ENCODE data around the gene MFAP2. TPM values are rescaled to one million over a fixed set of nuclear protein-coding genes. Genes with fewer than 3 reads are reported as not detected.
A peak's percentile ranks its signal among the peaks of the same experiment; 100 is the strongest.
"Not testable (repeated sequence)": the region's sequence is repeated elsewhere in the genome, so short reads cannot be mapped to it uniquely, and the experiment has no call there.

Gene MFAP2
- total RNA-seq, 2 donors from 2014 or later = 120 to 170 TPM

- Mint-ChIP-seq H3K4me3 (no peak overlapping the region), H3K36me3 (ENCODE audit: low read depth) (peaks cover 40% of the 10 kb centered on the region), H3K27ac (no peak overlapping the region), H3K4me1 (peaks cover 4% of the 10 kb centered on the region), H3K27me3 (ENCODE audit: insufficient read depth) (no peaks in the 10 kb centered on the region), H3K9me3 (no peaks in the 10 kb centered on the region)
- no peak overlapping the region for H3K4me3 ChIP-seq (ENCODE audit: low read length)
- 96 to 97% methylated on average over 15 to 22 of the region's 22 CpGs for WGBS, 2 experiments (ENCODE audit: insufficient coverage in 1 of 2, insufficient read length in 1 of 2)
- no peaks in the 10 kb centered on the region for H3K27me3 ChIP-seq (ENCODE audit: control insufficient read depth, insufficient read depth, low read length, poor library complexity, severe bottlenecking)
- no peaks in the 10 kb centered on the region for H3K9me3 ChIP-seq (ENCODE audit: control insufficient read depth, low read length)
- H3K4me1 ChIP-seq (ENCODE audit: control insufficient read depth, insufficient read depth, low read length) = no peaks in the 10 kb centered on the region
- DNase-seq = no peak
- TF ChIP-seq, protein P1, sequence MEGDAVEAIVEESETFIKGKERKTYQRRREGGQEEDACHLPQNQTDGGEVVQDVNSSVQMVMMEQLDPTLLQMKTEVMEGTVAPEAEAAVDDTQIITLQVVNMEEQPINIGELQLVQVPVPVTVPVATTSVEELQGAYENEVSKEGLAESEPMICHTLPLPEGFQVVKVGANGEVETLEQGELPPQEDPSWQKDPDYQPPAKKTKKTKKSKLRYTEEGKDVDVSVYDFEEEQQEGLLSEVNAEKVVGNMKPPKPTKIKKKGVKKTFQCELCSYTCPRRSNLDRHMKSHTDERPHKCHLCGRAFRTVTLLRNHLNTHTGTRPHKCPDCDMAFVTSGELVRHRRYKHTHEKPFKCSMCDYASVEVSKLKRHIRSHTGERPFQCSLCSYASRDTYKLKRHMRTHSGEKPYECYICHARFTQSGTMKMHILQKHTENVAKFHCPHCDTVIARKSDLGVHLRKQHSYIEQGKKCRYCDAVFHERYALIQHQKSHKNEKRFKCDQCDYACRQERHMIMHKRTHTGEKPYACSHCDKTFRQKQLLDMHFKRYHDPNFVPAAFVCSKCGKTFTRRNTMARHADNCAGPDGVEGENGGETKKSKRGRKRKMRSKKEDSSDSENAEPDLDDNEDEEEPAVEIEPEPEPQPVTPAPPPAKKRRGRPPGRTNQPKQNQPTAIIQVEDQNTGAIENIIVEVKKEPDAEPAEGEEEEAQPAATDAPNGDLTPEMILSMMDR (conservative IDR thresholded peaks at IDR 0.05) = no peak
- peaks cover 12% of the 10 kb centered on the region for H3K36me3 ChIP-seq (ENCODE audit: control insufficient read depth, insufficient read depth, low read length)
- no peak overlapping the region for H3K9ac ChIP-seq (ENCODE audit: extremely low read depth, low read length, poor library complexity, severe bottlenecking)
- H3K27ac ChIP-seq (ENCODE audit: low read depth, low read length) = no peak overlapping the region
Observed at GRCh38 chr1:16966282-16966681, 14.1 kb downstream of the MFAP2 start.

- Histone ChIP-seq H3K9ac (ENCODE audit: extremely low read depth, low read length, poor library complexity, severe bottlenecking) (no peak overlapping the region), H3K36me3 (ENCODE audit: control insufficient read depth, insufficient read depth, low read length) (peaks cover 12% of the 10 kb centered on the region), H3K27ac (ENCODE audit: low read depth, low read length) (no peak overlapping the region), H3K4me3 (ENCODE audit: low read length) (no peak overlapping the region), H3K4me1 (ENCODE audit: control insufficient read depth, insufficient read depth, low read length) (no peaks in the 10 kb centered on the region), H3K27me3 (ENCODE audit: control insufficient read depth, insufficient read depth, low read length, poor library complexity, severe bottlenecking) (no peaks in the 10 kb centered on the region), H3K9me3 (ENCODE audit: control insufficient read depth, low read length) (no peaks in the 10 kb centered on the region)
- 88 to 96% methylated on average over 3 to 13 of the region's 13 CpGs for WGBS, 2 experiments (ENCODE audit: insufficient coverage in 1 of 2, insufficient read length in 1 of 2)
- DNase-seq = no peak
- peaks cover 4% of the 10 kb centered on the region for H3K4me1 Mint-ChIP-seq
- no peaks in the 10 kb centered on the region for H3K27me3 Mint-ChIP-seq (ENCODE audit: insufficient read depth)
- no peaks in the 10 kb centered on the region for H3K9me3 Mint-ChIP-seq
- H3K27ac Mint-ChIP-seq = peak overlapping the region; percentile 66
- H3K36me3 Mint-ChIP-seq (ENCODE audit: low read depth) = peaks cover 37% of the 10 kb centered on the region
- no peak overlapping the region for H3K4me3 Mint-ChIP-seq
- TF ChIP-seq, protein P1 (conservative IDR thresholded peaks at IDR 0.05) = no peak
Observed at GRCh38 chr1:16965486-16966067, 14.8 kb downstream of the MFAP2 start.

DNA sequence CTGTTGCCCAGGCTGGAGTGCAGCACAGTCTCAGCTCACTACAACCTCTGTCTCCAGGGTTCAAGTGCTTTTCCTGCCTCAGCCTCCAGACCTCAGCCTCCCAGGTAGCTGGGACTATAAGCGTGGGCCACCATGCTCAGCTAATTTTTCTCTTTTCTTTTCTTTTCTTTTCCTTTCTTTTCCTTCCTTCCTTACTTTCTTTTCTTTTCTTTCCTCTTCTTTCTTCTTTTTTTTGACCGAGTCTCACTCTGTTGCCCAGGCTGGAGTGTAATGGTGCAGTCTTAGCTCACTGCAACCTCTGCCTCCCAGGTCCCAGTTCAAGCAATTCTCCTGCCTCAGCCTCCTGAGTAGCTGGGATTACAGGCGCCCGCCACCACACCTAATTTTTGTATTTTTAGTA is 16.3 kb downstream of the MFAP2 start:
- not testable (repeated sequence) for H3K9me3 Mint-ChIP-seq; H3K4me3 ChIP-seq (ENCODE audit: low read length); H3K27me3 ChIP-seq (ENCODE audit: control insufficient read depth, insufficient read depth, low read length, poor library complexity, severe bottlenecking); H3K9ac ChIP-seq (ENCODE audit: extremely low read depth, low read length, poor library complexity, severe bottlenecking); H3K27ac ChIP-seq (ENCODE audit: low read depth, low read length); H3K4me1 ChIP-seq (ENCODE audit: control insufficient read depth, insufficient read depth, low read length); DNase-seq; H3K27ac Mint-ChIP-seq; H3K4me3 Mint-ChIP-seq; H3K9me3 ChIP-seq (ENCODE audit: control insufficient read depth, low read length); H3K4me1 Mint-ChIP-seq; H3K27me3 Mint-ChIP-seq (ENCODE audit: insufficient read depth)
- H3K36me3 Mint-ChIP-seq (ENCODE audit: low read depth) = peaks cover 39% of the 10 kb centered on the region
- peaks cover 12% of the 10 kb centered on the region for H3K36me3 ChIP-seq (ENCODE audit: control insufficient read depth, insufficient read depth, low read length)
- WGBS, 2 experiments (ENCODE audit: insufficient coverage in 1 of 2, insufficient read length in 1 of 2) = 95% methylated on average over 4 of the region's 4 CpGs

All from endodermal cell (in vitro differentiated cells).